ENCODE results near the gene COL5A2.

DNA sequence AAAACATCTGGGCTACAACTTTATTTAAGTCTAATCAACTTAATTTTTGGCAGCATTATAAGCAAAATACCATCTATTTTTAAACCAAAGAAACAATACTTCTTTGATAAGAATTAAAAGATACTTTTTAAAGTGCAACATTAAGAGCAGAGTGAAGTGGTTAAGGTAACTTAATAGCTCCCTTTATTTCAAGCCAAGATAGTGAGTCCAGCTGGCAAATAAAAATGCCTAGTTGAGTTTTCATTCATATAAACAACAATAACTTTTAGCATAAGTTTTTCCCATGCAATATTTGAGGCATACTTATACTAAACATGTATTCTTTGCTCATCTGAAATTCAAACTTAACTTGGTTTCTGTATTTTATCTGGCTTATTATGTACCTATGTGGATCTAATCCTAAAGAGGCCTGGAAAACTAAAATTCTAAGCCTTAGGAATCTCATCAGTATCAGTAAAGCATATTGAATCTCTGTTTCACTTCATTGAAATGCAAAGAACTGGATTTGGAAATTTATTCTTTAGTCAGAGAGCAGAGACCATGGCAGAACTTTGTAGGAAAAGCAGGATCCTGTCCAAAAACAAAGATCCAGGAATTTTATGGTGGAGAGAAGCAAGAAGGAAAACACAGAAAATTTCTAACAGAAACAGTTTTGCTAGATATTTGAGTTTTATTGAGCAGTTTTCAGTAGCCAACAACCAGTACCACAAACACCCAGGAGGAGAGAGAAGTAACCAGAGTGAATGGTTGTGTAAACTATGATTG, 109.5 kb downstream of the COL5A2 start:
- no peak for TF ChIP-seq POLR2A (IDR thresholded peaks at IDR 0.05)
- TF ChIP-seq, protein P1, sequence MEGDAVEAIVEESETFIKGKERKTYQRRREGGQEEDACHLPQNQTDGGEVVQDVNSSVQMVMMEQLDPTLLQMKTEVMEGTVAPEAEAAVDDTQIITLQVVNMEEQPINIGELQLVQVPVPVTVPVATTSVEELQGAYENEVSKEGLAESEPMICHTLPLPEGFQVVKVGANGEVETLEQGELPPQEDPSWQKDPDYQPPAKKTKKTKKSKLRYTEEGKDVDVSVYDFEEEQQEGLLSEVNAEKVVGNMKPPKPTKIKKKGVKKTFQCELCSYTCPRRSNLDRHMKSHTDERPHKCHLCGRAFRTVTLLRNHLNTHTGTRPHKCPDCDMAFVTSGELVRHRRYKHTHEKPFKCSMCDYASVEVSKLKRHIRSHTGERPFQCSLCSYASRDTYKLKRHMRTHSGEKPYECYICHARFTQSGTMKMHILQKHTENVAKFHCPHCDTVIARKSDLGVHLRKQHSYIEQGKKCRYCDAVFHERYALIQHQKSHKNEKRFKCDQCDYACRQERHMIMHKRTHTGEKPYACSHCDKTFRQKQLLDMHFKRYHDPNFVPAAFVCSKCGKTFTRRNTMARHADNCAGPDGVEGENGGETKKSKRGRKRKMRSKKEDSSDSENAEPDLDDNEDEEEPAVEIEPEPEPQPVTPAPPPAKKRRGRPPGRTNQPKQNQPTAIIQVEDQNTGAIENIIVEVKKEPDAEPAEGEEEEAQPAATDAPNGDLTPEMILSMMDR (IDR thresholded peaks at IDR 0.05), result no peak

All from upper lobe of left lung (tissue), 4 donors.